NOMO-1 (cell line): ENCODE results near the gene DNTT.
A peak's percentile ranks its signal among the peaks of the same experiment; 100 is the strongest.
"Not testable (repeated sequence)": the region's sequence is repeated elsewhere in the genome, so short reads cannot be mapped to it uniquely, and the experiment has no call there.

ENCODE experiments used
- DNase-seq, 2 experiments: peaks; one replicate each; lab custom pipeline; 2025; ENCODE audit not compliant: unreplicated experiment in 2 of 2; lab: John Stamatoyannopoulos, UW

The DNTT gene

DNA sequence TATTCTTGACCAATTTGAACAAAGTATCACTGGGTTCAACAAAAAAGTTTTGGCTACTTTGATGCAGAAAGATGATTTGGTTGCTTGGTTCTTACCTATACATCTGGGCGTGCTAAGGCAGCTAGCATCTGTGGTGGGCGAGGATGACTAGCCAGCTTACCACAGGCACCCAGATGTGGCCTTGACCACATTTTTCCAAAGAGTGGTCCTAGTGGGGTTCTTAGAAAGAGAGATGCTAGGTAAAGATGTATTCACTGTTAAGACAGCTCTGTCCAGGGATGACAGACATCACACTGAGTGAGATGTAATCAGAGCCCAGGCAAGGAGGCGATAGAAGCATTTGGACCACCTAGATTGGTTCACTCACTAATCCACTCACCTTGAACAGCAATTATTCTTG lies 785 bp downstream of the DNTT start:
- no peak for DNase-seq

DNA sequence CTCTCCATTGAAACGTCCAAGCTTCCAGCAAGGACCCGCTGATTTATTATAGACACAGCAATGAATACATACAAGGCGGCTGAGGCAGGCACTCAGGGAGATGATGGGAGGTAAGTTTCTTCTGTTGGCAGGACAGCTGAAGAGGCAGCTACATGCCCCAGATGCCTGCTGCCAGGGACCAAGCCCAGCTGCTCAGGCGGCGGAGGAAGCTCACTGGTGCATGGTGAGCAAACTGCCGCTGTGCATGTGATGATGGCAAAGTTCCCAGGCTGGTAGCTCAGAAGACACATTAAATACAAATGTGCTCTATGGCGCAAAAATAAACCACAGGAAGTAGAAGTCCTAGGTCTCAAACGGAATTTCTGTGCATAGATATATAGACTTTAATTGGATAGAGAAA lies 2.3 kb downstream of the DNTT start:
- no peak for DNase-seq

DNA sequence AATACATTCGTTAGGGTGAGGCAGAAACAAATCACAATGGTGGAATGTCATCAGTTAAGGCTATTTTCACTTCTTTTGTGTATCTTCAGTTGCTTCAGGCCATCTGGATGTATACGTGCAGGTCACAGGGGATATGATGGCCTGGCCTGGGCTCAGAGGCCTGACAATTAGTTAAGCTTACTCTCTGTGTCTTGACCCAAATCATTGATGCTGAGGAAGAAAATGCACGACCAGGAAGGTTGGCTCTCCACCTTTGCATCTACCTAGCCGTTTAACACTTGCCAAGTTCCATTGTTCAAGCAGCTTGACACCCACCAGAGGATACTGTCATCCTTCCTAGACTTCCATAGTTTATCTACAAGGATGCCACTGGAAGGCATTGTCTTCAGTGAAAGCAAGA lies 4.6 kb downstream of the DNTT start:
- DNase-seq, result not testable (repeated sequence)

DNA sequence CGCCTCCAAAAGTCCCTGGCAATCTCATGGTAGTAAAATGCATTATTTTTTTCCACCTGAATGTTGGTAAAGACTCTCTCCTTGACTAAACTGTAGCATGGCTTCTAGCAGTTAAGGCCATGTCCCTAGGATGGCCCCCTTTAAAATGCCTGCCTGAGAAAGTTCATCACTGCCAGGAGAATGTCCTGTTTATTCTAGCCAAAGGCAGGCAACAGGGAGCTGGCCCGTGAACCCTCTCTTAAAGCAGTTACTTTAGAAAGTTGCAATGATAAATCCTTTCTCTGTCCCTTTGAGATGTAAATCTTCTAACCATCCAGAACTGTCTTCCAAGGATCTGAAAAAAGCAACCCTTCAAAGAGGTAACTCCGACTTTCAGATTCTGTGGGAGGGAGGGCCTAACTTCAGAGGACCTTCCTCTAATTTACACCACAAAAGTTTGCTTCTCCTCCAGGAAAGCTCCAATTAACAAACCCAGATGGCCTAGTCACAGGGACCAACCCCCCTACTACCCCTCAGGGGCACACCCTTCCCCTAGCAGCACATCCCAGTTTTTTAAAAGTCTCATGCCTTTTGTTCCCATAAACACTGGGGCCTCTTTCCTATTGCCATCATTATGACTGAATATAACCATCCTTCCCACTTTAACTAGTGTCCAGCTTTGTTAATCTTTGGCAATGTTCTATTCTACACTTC lies 5.5 kb downstream of the DNTT start:
- no peak for DNase-seq

DNA sequence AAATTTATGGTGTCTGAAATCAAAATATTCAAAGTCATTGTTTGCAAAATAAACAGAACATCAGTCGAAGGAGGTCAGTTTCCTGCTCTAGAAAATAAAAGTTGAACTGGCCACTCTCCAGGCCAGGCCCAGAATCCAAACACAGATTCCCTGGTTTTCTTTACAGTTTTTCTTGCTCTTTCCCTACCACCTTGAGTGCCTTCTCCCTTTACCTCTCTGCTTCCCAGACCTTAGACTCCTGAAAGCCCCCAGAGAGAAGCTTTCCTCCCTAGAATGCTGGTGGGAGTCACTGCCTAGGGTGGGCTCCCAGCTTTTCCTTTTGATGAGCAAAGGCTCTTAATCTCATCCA lies 6.1 kb downstream of the DNTT start:
- no peak for DNase-seq

- DNase-seq, result no peak
Observed at GRCh38 chr10:96311180-96311715, 7.0 kb downstream of the DNTT start.

- DNase-seq, result no peak
Observed at GRCh38 chr10:96313344-96313743, 9.1 kb downstream of the DNTT start.

GRCh38 chr10:96317067-96317833 lies 13.0 kb downstream of the DNTT start:
- no peak for DNase-seq

DNA sequence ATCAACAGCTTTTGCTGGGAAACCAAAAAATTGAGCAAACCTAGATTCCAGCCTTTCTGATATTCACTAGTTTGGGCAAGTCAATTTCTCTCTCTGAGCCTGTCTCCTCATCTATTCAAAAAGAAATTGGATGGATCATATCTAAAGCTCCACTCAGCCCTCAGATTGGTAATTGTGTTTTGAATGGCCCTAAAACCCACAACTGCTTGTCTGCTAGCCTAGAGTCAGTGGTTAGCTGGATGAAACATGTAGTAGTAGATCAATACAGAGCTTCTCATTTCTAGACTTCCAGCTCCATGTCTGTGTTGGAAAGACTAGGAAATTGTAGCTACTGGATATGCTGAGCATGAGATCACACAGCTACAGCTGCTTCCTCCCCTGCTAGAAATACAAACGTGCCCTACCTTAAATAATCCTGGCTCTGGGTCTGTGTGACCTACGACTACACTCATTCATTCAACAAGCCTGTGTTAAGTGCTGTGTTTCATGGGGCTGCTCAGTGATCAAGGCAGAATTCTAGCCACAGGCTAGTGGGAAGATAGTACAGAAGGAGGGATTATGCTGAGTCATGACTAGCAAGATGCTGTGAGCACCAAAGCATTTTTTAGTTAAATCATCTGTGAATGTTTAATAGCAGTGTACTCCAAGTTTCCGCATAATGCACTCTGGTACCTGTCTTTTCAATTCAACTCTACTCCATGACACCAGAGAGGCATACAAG lies 15.7 kb downstream of the DNTT start:
- DNase-seq, result no peak

DNA sequence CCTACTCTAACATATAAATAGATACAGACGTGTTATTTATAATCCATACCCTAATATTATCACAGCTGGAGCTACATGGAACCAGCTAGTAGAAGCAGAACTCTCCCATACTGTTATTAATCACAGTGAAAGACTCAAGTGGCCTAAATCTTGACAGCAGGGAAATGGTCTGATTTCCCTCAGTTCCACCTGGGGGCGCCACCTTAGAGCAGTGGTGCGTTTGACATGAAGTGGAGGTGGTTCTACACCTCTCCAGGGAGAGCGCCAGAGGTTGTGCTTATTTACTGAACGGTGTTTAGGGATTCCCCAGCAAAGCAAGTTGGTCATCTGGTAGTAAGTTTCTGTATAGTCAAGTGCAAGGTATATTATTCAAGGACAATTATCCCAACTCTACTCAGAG lies 17.6 kb downstream of the DNTT start:
- DNase-seq, result no peak

- no peak for DNase-seq
Observed at GRCh38 chr10:96322275-96322674, 18.0 kb downstream of the DNTT start.

DNA sequence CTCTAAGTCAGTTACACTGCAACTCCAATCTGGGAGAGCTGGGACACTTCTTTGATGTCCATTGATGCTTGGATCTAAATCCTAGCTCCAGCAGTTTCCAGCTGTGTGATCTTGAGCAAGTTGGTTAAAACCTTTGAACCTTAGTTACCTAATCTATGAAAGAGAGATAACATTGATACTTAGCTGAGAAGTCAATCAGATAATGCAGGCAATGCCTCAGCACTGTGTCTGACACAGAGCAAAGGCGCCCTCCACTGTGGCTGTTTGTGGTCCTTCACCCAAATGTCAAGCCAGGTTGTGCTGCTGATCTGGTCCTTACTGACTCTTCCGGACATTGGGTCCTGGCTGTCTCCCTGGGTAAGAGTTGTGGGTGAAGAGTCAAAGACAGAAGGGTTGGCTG lies 20.2 kb downstream of the DNTT start:
- no peak for DNase-seq

DNA sequence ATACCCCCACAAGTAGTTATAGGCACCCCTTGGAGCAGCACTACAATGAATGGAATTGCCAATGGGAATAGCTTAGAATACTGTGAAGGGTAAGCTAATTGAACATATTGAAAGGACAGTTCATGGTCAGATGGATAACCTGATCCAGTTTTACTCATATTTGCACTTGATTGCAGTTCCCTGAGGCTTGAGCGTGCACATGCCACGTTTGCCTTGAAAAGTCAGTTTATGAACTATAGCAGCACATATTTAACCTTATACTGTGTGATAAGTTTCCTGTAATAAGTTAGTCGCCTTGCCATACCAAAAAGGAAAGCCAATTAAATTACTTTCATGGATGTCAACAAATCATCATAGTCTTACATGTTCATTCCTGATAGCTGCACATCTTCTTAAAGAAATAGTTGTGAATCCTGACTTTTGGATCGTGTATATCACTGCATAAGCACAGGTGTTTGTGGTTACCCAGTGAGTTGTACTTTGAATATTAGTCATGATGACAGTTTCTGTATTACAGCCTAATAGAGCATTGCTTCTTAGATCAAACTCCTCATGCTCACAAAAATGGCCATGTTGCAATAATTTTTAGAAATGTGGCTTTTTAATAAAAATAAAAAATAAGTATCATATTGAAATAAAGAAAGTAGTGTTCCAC lies 21.6 kb downstream of the DNTT start:
- DNase-seq, result no peak

DNA sequence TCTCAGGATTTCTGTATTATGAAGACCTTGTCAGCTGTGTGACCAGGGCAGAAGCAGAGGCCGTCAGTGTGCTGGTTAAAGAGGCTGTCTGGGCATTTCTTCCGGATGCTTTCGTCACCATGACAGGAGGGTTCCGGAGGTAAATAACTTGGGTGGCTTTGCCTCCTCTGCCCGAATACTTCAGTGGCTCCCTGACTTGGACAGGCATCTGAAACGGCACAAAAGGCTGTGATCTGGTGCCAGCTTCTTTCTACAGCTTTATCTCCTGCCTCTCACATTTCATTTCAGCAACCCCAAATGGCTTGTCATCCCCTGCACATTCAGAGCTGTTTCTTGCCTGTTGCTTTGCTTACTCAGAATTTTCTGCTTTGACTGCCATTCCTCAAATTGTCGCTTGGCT lies 23.2 kb downstream of the DNTT start:
- DNase-seq, result no peak

- no peak for DNase-seq
Observed at GRCh38 chr10:96333101-96333500, 28.9 kb downstream of the DNTT start.

GRCh38 chr10:96334616-96335526 lies 30.6 kb downstream of the DNTT start:
- peak in 1 of 2 experiments; percentile 42 for DNase-seq

DNA sequence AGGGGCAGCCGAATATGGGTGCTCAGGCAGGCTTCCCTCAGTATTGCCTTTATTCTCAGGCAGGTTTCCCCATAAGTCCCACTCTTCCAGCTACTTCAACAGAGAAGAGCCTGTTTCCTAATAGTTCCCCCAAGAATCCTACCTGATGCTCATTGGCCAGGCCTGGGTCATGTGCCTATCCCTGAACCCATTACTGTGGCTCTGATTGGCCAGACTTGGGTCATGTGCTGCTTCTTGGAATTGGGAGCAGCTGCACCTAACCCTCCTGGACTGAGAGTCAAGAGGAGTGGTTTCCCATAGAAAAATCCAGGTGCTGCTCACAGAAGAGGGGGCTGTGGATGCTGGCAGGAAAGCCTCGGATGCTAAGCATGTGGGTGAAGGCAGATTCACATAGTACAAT lies 32.9 kb downstream of the DNTT start:
- no peak for DNase-seq

- no peak for DNase-seq
Observed at GRCh38 chr10:96338279-96338925, 34.2 kb downstream of the DNTT start.

DNA sequence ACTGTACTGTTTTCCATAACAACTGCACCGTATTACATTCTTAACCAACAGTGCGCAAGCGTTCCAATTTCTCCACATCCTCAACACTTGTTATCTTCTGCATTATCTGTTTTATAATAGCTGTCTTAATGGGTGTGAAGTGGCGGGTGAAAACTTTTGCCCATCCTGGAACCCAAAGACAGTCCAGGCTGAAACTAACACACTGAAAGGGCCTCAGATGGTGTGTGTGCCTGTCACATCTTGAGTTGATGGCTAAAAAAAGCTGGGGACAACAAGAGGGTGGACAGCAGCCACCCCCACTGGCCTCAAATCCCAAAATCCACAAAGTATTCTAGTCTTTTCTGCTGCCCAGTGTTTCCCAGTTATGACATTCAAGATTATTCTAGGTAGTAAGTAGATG lies 35.1 kb downstream of the DNTT start:
- DNase-seq, result no peak
